WI38 (cell line): ENCODE data around the gene CPEB3.

ENCODE experiments used
- H3K4me3 ChIP-seq: 2 replicates; pipeline ENCODE4 v1.5.1; 2011; ENCODE audit warnings: low read depth, mild to moderate bottlenecking, control low read depth, low read length
- CTCF ChIP-seq: IDR thresholded peaks from 2 replicates; pipeline ENCODE4 v1.5.1; 2012; ENCODE audit warnings: low read depth, mild to moderate bottlenecking, control low read depth, low read length

CPEB3 gene

GRCh38 chr10:92241501-92241900 is 49.4 kb downstream of the CPEB3 start:
- TF ChIP-seq CTCF, result no peak
- peak overlapping the region; percentile 73; the same call in 1 of the 2 replicates for H3K4me3 ChIP-seq

GRCh38 chr10:92241158-92241500 is 49.7 kb downstream of the CPEB3 start:
- H3K4me3 ChIP-seq, result peak overlapping the region; percentile 73
- TF ChIP-seq CTCF, result no peak

- TF ChIP-seq CTCF, result no peak
- peak overlapping the region; percentile 73 for H3K4me3 ChIP-seq
Observed at GRCh38 chr10:92240289-92241157, 50.4 kb downstream of the CPEB3 start.

GRCh38 chr10:92239600-92240288 is 51.1 kb downstream of the CPEB3 start:
- H3K4me3 ChIP-seq, result peak overlapping the region; percentile 73
- TF ChIP-seq CTCF, result no peak

- peak overlapping the region; percentile 73 for H3K4me3 ChIP-seq
- TF ChIP-seq CTCF, result no peak
Observed at GRCh38 chr10:92239151-92239599, 51.7 kb downstream of the CPEB3 start.

GRCh38 chr10:92238586-92239098 is 52.2 kb downstream of the CPEB3 start:
- TF ChIP-seq CTCF, result no peak
- no peak overlapping the region for H3K4me3 ChIP-seq
